ENCODE data around the gene NOTCH1. TPM values are rescaled to one million over a fixed set of nuclear protein-coding genes. Genes with fewer than 3 reads are reported as not detected.

The NOTCH1 gene
- total RNA-seq (2021) (37.2 and 50.2 TPM in 2 replicates), Bru-seq, nascent RNA (percentile 50 among the genes with signal in this experiment), BruChase-seq, experiment 1, labeled RNA remaining after a 2-hour chase (percentile 61 among the genes with signal in this experiment), BruChase-seq, experiment 2, labeled RNA remaining after a 6-hour chase (percentile 69 among the genes with signal in this experiment)
- long read RNA-seq, partial matches to known transcripts = 53 of 55 reads
- long read RNA-seq, other reads (novel, unspliced or antisense) = 2 of 55 reads

DNA sequence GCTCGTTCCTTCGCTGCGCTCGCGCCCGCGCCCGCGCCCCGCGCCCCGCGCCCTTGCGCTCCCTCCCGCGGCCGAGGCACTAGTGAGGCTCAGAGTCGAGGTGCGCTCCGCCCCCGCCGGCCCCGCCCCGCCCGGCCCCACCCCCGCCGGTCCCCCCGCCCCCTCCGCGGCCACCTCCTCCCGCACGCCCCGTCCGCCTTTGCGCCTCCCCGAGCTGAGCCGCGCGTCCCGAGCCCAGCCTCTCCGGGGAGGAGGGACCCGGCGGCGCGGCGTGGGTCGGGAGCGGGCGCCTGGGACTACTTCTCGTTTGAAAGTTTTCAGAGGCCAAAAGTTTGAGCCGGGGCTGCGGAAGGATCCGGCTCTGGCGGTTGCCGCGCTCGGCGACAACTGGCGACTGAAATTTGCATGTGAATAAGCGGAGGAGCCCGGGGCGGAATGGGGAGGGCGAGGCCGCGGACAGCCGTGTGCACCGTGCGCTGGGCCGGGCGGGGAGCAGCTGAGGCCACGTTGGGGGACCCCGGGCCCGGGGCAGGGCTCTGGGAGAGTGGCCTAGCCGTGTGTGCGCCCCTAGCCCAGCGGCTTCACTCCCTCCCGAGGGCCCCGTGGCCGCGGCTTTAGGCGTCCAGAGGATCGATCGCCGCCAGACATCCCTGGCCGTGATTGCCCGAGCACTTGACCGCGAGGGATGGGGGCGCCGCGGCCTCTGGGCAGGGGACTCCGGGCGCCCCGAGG lies at the start of gene NOTCH1:
NOTCH1 (minus strand) TSS at position 84 of the 732 bp plus-strand sequence. CDS start 262 bp downstream, outside the sequence.
- H3K4me1 ChIP-seq (ENCODE audit: insufficient read depth, low read length, poor library complexity, severe bottlenecking) = peaks cover 38% of the 10 kb centered on the region
- peak within 1 kb of the TSS; percentile 93 for H3K27ac ChIP-seq (ENCODE audit: low read depth, low read length, poor library complexity, severe bottlenecking)
- no peaks in the 10 kb centered on the region for H3K36me3 ChIP-seq (ENCODE audit: insufficient read depth, low read length, poor library complexity, severe bottlenecking)
- H3K9me3 ChIP-seq (ENCODE audit: low read depth, low read length, poor library complexity, severe bottlenecking) = no peaks in the 10 kb centered on the region
- TF ChIP-seq, protein P1, sequence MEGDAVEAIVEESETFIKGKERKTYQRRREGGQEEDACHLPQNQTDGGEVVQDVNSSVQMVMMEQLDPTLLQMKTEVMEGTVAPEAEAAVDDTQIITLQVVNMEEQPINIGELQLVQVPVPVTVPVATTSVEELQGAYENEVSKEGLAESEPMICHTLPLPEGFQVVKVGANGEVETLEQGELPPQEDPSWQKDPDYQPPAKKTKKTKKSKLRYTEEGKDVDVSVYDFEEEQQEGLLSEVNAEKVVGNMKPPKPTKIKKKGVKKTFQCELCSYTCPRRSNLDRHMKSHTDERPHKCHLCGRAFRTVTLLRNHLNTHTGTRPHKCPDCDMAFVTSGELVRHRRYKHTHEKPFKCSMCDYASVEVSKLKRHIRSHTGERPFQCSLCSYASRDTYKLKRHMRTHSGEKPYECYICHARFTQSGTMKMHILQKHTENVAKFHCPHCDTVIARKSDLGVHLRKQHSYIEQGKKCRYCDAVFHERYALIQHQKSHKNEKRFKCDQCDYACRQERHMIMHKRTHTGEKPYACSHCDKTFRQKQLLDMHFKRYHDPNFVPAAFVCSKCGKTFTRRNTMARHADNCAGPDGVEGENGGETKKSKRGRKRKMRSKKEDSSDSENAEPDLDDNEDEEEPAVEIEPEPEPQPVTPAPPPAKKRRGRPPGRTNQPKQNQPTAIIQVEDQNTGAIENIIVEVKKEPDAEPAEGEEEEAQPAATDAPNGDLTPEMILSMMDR (conservative IDR thresholded peaks at IDR 0.05; ENCODE audit: low read depth, low read length) = no peak
- ChIA-PET CTCF (interaction anchor here (0.7 kb wide), 1 partner anchor 62 kb away, joined by 3 read pairs; no protein-coding TSS in a partner anchor), POLR2A (ENCODE audit: low non-redundant PET) (no interaction called here)
- BruUV-seq (replicated peaks) = no TSS peak
- H3K27me3 ChIP-seq (replicated peaks; ENCODE audit: insufficient read depth, low read depth, low read length, poor library complexity) = no peaks in the 10 kb centered on the region
- DNase-seq (ENCODE audit: low spot score) = peak; percentile 97
- peak within 1 kb of the TSS; percentile 86 for H3K4me3 ChIP-seq (ENCODE audit: low read depth, low read length, poor library complexity, severe bottlenecking)
- intact Hi-C loops (cut with micrococcal nuclease; ENCODE audit: unreplicated experiment) = loop anchor here (10.0 kb wide), 1 partner anchor 79 kb away; no protein-coding TSS in a partner anchor

DNA sequence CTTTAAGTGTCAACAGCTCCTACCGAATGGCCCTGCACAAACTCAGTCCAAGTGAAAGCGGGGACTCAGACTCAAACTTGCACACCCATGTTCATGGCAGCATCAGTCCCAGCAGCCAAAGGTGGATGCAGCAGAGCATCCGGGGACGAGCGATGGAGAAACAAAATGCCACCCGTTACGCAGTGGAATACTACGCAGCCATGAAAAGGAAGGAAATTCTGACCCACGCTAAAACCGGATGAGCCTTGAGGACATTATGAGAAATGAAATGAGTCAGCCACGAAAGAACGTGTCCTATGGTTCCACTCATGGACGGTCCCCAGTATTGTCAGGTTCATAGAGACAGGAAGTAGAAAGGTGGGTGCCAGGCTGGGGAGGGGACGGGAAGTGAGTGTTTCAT lies 48.6 kb upstream of the NOTCH1 start:
- ChIA-PET POLR2A (ENCODE audit: low non-redundant PET) (no interaction called here), CTCF (no interaction called here)
- Histone ChIP-seq H3K4me1 (ENCODE audit: insufficient read depth, low read length, poor library complexity, severe bottlenecking) (no peaks in the 10 kb centered on the region), H3K9me3 (ENCODE audit: low read depth, low read length, poor library complexity, severe bottlenecking) (no peaks in the 10 kb centered on the region), H3K27ac (ENCODE audit: low read depth, low read length, poor library complexity, severe bottlenecking) (no peak overlapping the region), H3K4me3 (ENCODE audit: low read depth, low read length, poor library complexity, severe bottlenecking) (no peak overlapping the region), H3K27me3 (replicated peaks; ENCODE audit: insufficient read depth, low read depth, low read length, poor library complexity) (no peaks in the 10 kb centered on the region), H3K36me3 (ENCODE audit: insufficient read depth, low read length, poor library complexity, severe bottlenecking) (no peaks in the 10 kb centered on the region)
- BruUV-seq (replicated peaks) = no TSS peak
- TF ChIP-seq, protein P1 (conservative IDR thresholded peaks at IDR 0.05; ENCODE audit: low read depth, low read length) = no peak
- TF ChIP-seq EZH2 (IDR thresholded peaks at IDR 0.05; ENCODE audit: borderline replicate concordance, low read depth, low read length, poor library complexity, severe bottlenecking) = no peak
- intact Hi-C loops (cut with micrococcal nuclease; ENCODE audit: unreplicated experiment) = no loop called here
- no peak for DNase-seq (ENCODE audit: low spot score)

DNA sequence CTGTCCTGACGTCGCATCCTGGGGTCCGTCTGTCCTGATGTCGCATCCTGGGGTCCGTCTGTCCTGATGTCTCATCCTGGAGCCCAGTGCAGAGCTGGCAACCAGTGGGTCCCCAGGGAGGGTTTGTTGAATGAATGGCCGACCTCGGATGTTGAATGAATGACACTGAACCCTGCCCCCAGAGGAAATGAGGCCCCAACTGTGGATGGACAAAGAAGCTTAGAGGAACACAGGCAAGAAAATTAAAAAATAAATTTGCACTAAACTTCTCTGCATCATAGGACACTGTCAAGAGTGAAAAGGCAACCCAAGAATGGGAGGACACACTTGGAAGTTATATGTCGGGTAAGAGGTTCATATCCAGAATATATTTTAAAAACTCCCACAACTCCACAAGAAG lies 47.7 kb upstream of the NOTCH1 start:
- Histone ChIP-seq H3K4me1 (ENCODE audit: insufficient read depth, low read length, poor library complexity, severe bottlenecking) (peaks cover 8% of the 10 kb centered on the region), H3K9me3 (ENCODE audit: low read depth, low read length, poor library complexity, severe bottlenecking) (no peaks in the 10 kb centered on the region), H3K27ac (ENCODE audit: low read depth, low read length, poor library complexity, severe bottlenecking) (no peak overlapping the region), H3K36me3 (ENCODE audit: insufficient read depth, low read length, poor library complexity, severe bottlenecking) (no peaks in the 10 kb centered on the region), H3K4me3 (ENCODE audit: low read depth, low read length, poor library complexity, severe bottlenecking) (no peak overlapping the region), H3K27me3 (replicated peaks; ENCODE audit: insufficient read depth, low read depth, low read length, poor library complexity) (no peaks in the 10 kb centered on the region)
- intact Hi-C loops (cut with micrococcal nuclease; ENCODE audit: unreplicated experiment) = no loop called here
- CTCF ChIA-PET = no interaction called here
- DNase-seq (ENCODE audit: low spot score) = no peak
- POLR2A ChIA-PET (ENCODE audit: low non-redundant PET) = no interaction called here
- no TSS peak for BruUV-seq (replicated peaks)
- TF ChIP-seq EZH2 (IDR thresholded peaks at IDR 0.05; ENCODE audit: borderline replicate concordance, low read depth, low read length, poor library complexity, severe bottlenecking) = no peak

Measured in A673 (cell line).